GM19438 (cell line): Measurements from ENCODE around the gene STK25.
"Not testable (repeated sequence)": the region's sequence is repeated elsewhere in the genome, so short reads cannot be mapped to it uniquely, and the experiment has no call there.

Experiments used
- ATAC-seq: cut with Tn5 transposase; IDR thresholded peaks from one replicate; pipeline ENCODE4 v1.9.1; 2021; ENCODE audit warnings: low read depth; ENCODE audit not compliant: unreplicated experiment

Gene STK25

DNA sequence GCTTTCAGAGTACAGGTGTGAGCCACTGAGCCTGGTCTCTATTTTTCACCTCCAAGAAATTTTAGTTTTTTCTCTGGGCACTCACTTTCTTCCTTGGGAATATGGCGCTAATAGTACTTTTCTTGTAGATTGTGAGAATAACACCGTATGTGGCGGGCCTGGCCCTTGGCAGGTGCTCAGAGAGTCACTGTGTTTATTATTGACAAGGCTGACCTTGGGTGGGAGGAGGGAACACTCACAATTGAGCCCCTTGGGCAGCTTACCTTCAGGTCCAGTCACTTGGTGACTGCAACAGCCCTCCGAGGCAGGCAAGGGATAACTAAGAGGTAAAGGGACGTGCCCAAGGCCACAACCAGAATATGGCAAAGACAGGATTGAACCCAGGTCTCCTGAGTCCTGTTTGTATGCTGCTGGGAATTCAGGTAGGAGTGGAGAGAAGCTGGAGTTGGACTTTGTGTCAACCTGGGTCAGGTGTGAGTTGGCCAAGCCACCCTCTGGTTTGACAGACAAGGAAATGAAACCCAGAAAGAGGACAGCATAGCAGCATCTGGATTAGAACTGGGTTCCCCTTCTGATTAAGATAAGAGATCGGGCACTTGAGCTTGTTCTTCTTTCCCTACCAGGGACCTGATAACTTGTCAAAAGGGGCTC, 2.8 kb upstream of the STK25 start:
- ATAC-seq, result no peak

DNA sequence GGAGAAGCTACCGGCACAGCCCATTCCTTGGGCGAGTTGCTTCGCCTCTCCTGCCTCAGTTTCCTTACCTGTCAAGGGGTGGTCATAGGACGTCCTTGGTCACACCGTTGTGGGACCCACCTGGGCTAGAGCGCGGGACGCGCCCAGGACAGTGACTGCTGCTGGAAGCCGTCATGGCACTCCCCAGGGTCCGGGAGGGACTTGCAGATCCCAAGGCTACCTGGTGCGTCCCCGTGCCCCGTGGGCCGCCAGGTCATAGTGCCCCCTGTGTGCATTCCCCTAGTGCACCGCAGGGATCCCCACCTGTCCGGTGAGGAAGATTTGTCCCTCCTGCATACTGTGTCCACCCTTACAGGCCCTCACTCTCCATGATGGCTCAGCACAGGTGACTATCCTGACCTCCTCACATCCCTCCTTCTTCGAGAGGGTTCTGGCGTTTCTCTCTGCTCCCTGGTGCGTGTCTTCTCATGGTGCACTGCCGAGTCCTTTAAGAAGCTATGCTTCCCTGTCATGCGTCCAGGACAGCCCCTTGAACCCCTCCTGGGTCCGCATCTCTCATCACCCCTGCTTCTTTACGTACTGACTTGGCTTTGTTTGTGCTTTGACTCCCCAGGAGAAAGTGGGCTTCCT, 886 bp upstream of the STK25 start:
- ATAC-seq, result no peak

DNA sequence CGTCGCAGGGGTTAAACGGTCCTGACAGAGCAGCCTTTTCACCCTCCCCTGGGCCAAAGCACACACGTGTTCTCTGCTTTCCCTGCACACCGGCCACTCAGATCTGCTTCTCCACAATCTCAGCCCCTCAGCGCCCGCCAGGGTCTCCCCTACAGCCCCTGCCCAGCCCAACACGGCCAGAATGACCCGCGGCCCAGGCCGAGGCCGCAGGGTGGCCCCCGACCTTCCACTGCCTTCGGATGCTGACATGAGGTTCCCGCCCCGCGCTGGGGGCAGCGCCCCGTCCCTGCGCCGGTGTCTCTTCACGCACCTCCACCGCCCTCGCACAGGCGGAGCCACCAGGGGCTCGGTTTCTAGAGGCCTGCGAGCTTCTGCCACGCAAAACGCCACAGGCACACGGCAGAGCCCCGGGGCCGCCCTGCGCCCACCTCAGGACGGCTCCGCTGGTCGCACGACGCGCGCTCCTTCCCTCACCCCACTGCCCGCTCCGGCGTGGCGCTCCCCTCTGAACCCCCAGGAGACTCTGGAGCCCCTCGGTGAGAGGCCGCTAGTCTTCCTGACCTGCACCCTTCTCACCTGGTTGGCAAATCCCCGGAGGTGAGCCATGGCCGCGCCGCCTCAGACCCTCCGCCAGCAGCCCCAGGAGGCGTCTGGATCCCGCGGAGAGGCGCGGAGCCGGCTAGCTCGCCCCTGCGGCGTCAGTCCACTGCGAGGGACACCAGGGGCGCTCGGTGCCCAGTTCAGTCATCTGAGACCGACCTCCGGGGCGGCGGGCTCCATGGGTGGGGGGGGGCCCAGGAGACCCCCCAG, 749 bp downstream of the STK25 start:
- peak; percentile 22 for ATAC-seq

DNA sequence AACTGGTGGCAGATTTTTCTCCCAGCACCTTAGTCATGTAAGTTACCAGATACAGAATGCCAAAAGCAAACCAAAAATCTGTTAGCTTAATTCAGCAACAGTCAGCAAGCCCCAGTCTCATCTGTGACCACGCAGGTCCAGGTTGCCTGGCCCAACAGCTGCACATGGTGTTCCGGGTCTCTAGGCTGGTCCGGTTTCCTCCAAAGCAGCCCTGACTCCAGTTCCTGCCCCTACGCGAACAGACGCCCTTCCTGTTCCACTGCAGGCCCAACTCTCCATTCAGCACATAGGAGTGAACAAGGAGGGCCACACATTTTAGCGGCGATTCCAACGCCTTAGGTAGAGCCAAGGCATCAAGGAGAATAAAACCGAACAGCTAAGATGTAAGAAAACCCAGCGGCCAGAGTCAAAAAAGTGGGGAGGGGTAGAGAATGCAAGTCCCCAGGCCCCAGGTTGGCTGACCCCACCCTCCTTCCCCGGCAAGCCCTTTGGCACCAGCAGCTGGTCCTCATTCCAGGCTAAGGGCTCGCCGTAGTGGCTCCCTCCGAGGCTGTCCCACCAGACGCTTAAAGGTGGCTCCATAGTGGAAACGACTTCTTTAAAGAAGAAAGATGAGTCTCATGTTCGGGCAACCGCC, 1.5 kb downstream of the STK25 start:
- ATAC-seq, result no peak

DNA sequence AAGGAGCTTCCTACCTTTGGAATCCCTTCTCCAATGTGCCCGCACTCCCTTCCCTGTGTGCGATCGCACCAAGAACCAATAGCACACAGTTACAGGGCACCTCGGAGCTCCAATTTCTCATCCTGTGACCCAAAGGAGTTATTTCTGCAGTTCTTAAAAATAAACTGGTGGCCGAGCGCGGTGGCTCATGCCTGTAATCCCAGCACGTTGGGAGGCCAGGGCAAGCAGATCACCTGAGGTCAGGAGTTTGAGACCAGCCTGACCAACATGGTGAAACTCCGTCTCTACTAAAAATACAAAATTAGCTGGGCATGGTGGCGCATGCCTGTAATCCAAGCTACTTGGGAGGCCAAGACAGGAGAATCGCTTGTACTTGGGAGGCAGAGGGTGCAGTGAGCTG, 2.1 kb downstream of the STK25 start:
- ATAC-seq, result not testable (repeated sequence)

DNA sequence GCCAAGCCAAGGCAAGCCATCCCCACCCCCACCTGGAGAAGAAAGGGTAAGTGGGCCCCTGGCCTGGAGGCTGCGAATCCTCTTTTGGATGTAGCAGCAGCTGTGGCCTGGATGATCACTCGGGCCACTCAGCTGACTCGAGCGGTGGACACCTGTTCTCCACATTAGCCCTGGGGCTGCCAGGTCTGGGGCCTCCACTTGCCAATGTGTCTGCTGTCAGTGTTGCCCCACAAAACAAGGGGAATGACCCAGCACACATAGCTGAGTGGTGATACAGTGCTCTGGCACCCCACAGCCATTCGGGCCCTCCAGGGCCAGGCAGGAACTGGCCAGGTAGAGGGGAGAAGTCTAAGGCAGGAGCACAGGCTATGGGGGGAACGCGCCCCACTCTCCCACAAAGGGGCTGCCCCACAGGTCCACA, 2.6 kb downstream of the STK25 start:
- no peak for ATAC-seq

DNA sequence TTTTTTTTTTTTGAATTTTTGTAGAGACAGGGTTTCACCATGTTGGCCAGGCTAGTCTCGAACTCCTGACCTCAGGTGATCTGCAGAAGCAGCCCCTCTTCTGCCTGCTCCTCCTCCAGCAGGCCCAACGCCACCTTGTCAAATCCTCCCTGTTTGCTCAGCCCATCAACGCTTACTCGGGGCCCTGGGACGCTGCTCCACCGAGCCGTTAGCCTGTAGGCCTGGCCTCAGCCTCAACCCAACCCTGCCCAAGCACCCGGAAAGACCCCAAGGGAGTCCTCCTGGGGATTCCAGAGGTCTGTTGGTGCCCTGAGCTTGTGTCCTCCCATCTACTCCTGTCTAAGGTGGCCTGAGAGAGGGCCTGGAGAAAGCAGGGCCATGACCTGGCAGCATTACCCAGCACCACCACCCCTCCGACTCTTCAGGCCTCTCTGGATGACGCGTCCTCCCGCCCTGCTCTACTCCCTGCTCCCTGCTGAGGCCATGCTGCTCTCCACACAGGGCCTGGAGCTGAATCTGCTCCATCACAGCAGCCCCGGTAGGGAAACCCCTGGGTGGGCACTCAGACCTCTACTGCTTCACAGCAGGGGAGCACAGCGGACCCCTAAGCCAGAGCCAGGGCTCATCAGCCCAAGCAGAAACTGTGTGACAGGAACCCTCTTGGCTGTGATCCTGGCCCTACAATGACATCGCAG, 3.2 kb downstream of the STK25 start:
- no peak for ATAC-seq

DNA sequence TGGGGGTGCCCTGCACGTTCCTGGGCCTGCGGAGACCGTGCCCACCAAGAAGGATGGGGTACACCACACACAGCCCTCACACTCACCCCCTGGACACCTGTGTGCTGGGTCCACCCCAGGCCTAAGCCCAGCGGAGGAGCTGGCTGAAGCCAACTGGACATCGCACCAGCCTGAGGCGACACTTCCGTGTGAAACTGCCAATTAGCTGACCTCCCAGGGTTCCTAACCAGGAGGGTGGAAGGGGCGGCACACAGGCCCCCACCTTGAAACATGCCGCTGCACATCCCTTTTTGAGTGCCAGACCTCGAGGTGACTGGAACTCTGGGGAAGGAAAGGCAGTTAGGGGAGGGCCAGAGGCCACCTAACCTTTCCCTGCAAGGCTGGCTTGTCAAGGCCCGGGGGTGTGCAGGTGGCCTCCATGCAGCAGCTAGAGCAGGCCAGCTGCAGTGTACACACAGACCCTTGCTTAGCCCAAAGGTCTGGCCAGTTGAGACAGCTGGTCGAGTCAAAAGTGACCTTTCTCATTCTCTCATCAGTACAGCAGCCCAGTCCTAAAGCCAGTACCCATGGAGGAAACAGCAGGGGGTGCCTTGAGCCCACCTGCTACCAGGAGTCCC, 4.5 kb downstream of the STK25 start:
- no peak for ATAC-seq

DNA sequence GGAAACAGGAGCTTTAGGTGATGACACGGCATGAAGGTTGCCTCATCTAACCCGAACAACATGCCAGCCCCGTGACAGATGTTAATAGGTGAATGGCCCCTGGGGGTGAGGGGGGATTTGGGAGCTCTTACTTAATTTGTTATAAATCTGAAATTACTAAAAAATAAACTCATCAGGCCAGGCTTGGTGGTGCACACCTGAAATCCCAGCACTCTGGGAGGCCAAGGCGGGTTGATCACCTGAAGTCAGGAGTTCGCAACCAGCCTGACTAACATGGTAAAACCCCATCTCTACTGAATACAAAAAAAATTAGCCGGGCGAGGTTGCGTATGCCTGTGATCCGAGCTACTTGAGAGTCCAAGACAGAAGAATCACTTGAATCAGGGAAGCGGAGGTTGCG, 6.1 kb downstream of the STK25 start:
- ATAC-seq, result no peak

DNA sequence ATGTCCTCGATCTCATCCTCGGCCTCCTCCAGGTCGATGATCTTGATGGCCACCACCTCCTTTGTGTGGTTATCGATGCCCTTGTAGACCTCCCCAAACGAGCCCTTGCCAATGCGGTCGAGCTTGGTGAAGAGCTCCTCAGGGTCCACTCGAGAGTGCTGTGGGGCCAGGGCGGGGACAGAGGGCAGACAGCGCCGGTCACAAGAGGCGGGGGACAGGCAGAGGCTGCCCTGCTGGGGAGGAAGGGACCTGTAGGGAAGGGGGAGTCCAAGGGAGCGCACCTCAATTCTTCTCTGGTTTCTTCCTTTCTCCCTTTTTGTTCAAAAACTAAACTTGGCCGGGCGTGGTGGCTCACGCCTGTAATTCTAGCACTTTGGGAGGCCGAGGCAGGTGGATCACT, 6.8 kb downstream of the STK25 start:
- ATAC-seq, result no peak

DNA sequence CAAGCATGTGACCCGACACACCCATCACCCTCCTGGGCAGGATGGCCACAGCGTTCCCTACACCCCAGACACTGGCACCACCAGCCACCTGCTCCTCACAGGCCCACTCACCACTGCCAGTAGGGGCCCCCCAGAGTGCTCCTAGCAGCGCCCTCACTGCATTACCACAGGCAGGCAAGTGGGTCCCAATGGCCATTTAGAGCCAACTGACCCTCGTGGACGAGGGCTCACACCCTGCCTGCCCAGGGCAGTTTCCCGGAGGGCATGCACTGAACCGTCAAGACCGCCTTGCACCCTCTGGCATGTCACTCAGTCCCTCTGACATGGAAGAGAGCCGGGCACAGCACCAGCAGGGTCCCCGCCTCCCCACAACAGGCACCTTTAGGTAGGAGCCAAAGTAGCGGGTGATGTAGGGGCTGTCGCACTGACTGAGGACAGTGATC, 7.3 kb downstream of the STK25 start:
- ATAC-seq, result no peak

DNA sequence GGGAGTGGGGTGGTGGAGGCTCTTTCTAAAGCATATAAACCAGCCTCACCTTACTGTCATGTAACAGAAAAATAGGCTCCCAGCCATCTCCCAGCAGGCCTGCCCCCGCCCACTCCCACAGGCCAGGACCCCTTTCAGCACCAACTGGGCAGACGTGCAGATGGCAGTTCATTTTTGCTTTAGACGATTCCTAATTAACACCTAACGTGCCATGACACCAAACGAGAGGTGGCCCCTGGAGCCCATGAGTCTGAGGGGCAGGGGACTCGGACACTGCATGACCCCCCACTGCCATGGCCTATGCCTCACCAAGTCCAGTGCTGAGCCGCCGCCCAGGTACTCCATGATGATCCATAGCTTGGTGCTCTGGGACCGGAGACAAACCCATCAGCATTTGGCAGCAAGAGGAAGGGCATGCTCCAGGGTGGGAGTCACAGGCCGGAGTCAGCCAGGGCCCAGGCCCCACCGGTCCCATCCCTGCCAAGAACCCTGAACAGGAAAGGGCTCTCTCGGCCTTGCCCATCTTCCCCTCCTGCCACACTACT, 7.9 kb downstream of the STK25 start:
- ATAC-seq, result no peak

DNA sequence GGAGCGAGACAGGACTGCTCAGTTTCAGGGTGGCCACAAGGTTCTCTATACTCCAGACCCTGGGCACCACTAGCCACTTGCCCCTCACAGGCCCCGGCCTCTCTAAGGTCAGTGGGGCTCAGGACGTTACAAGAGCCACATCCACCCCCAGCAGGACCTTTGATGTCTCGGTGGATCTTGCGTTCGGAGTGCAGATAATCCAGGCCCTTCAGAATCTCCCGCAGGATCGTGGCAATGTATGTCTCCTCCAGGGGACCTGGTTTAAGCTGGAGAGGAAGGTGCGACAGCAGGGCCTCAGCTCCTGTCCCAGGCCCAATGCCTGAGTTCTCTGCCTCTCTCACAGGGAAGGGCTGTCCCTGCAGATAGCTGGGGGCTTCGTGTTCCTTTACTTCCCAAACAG, 8.4 kb downstream of the STK25 start:
- no peak for ATAC-seq

DNA sequence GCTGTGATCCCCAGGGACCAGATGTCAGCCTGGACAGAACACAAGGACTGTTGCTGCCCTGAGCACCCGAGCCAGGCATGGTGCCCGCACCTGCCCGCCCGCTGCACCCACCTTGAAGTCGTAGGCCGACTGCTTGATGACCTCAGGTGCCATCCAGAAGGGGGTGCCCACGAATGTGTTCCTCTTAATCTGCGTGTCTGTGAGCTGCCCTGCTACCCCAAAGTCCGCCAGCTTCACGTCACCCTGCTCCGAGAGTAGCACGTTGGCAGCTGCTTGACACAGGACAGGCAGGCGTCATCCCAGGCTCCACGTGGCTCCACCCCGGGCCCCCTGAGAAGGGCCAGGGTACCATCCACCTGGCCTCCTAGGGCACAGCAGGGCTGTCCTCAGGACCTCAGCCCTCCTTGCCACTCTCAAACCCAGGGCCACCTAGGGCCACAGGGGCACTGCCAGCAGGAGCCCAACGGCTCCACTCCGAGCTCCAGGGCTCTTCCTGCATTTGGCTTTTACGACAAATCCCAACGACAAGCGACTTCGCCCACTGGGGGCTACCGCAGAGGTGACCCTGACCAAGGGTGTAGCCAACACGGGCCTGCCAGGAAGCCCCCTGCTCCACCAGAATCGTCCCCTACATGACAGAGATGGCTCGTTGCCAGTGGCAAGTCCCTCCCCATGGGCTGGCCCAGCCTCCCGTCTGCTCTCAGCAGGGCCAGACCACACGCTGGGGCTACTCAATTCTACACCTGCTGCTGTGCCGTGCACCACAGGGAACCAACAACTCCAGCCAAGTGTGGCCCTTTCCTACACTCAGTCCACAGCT, 9.0 kb downstream of the STK25 start:
- no peak for ATAC-seq

DNA sequence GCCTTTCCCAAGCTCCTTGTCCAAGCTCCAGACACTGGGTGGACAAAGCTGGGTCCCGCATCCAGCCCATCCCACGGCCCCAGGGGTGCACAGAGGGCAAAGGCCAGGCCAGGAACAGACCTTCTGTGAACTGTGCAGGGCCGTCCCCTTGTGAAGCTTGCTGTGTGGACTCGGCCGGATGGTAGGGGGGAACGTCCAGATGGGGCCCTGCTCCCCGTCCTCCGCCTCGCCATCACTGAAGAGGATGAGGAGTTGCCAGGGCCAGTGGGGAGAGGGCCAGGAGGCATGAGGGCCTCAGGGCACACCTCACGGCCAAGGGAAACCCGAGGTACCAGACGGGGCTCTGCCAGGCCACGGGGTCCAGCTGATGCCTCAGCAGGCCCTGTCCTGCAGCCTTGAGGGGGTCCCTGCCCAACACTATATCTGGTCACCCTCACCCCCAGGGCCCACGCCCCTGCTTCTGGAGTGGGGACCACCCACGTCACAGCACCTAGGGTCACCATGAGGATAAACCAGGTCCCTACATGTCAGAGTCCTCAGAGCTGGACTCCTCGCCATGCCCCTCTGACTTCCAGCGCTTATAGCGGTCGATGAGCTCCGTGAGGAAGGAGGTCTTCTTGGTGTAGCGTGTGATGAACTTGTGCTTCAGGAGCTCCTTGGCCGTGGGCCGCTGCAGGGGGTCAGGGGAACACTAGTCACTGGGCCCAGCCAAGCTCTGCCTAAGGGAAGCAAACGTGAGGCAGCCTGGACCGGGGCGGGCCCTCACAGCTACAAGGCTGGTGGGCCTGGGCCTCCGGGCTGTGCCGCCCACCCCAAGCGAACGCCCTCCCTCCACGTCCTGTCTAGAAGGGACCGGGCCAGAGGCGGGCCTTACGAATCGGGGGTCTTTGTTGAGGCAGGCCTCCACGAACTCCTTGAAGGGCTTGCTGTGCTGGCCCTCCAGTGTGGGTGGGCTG, 10.0 kb downstream of the STK25 start:
- no peak for ATAC-seq

DNA sequence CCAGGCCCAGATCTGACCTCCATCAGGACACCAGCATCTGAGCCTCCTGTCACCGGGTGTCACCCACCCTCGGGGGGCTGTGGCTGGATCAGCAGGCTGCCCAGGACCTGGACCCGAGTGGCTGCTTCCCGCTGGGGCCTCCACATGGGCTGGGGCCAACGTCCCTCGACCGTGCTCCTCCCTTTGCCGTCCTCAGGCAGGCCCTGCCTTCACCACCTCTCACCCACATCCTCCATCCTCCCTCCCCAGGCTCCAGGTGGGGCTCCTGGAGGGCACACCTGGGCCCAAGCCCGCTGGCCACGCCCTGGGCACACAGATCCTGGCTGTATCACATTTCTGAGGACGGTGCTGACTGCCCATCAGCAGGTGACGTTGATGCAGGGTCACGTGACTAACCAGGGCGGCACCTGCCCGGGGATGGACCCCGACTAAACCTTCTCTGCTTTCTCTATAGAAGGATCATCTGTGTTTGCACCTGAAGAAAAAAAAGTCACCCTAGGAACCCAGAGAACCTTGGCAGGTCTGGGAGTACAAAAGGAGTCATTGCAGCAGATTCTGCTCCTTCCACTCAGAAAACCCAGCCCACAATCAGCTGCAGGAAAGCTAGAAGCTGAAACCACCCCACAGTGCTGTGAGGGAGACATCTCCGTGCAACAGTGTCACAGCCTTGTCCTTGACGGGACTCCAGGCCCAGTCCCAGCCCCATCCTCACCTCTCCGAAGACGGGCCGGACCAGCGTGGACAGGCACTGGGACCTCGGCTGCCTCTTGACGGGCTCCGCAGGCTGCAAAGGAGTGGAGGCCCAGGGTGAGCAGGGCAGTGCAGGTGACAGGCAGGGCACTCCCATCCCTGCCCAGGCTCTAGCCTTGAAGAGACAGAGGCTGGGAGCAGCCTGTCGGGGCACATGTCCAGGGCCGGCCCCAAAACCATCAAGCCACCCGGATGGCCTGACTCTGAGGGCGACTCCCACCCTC, 11.2 kb downstream of the STK25 start:
- no peak for ATAC-seq
